Measurements from ENCODE around the gene MYD88.

The MYD88 gene

DNA sequence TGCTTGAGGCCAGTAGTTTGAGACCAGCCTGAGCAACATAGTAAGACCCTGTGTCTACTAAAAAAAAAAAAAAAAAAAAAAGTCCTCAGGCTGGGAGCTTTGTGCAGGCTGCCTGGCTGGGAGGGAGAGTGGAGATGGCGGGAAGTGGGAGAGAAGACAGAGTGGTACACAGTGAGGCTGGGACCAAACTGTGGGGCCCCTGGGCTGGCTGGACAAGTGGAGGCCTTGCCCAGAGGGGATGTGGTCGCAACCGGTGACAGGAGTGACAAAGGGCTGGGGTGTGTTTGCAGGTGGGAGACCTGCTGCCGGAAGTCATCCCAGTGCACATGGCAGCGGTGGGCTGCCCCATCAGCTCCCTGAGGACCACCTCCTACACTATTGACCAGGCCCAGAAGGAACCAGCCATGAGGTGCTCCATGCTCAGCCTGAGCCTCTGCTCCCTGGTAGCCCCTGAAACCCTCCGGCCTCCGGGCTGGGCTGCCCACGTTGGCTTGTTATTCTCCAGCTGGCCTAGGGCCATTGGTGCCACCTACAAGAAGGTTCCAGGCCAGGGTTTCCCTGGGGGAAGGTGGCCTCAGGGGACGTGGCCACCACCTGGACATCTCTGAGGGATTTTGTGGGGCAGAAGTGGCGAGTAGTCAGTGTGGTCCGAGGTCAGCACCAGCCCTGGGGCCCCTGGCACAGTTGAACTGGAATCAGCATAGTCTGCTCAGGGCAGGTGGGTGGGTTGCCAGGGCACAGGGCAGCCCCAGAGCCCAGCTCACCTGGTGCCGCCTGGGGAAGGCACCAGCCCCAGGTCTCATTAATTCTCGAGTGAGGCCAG lies 24.2 kb upstream of the MYD88 start:
- no peak for DNase-seq

DNA sequence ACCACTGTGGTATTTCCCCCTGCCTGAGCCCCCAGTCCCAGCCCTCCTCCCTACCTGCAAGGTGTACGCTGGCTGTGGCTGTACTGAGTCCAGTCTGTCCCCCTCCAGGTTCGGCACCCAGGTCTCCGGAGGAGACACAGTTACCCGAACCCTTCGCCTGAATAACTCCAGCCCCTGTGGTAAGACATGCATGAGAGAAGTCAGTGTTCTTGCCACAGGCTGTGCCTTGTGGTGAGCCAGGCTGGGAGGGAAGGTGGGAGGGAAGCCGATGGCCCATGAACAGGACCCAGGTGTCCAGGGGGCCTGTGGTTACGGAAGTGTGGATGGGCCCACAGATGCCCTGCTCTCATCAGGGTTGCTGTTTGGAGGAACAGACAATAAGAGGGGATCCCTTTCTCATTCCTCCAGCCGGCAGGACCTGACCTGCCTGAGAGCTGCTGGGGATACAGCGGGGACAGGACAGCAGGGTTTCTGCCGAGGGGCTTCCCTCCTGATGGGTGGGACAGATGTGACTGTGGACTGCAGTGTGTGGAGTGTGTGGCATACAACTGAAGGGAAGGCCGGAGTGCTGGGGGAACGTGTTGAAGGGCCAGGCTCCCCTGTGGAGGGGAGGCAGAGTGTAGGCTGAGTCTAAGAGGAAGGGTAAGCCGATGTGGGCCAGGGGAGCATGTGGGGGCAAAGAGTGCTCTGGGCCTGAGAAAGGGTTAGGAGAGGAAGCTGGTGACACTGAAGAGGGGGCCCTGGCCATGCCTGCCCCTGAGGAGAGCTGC lies 23.4 kb upstream of the MYD88 start:
- DNase-seq = no peak

DNA sequence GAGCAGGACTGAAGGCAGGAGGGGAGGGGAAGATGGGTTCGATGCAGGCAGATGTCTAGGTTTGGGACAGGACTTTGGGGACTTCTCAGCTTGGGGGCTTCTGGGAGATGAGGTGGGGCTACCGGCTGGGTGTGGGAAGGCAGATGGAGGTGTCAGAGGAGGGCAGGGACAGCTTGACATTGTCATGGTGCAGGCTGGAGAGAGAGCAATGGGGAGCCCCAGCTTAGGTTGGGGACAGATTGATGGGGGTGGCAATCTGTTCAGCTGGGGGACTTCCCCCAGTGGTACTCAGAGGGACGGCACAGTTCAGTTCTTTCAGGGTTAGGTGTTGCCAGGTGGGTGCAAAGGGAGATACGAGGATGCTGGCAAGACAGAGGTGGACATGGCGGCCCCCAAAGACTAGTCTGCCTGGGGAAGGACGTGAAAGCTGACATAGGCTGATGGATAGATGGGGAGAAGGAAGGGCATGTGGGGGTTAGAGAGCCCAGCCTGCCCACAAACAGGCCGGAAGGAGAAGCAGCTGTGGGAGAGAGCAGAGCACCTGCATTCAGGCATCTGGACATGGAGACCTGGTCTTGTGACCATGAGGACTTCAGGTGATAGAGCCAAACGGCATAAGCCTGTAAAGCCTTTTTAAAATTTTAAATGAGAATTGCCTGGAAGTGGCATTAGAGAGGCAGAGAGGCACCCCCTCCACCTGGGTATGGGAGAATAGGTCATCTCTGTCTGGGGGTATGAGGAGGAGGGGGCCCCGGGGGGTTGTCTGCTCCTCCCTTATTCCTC lies 22.6 kb upstream of the MYD88 start:
- DNase-seq = no peak

DNA sequence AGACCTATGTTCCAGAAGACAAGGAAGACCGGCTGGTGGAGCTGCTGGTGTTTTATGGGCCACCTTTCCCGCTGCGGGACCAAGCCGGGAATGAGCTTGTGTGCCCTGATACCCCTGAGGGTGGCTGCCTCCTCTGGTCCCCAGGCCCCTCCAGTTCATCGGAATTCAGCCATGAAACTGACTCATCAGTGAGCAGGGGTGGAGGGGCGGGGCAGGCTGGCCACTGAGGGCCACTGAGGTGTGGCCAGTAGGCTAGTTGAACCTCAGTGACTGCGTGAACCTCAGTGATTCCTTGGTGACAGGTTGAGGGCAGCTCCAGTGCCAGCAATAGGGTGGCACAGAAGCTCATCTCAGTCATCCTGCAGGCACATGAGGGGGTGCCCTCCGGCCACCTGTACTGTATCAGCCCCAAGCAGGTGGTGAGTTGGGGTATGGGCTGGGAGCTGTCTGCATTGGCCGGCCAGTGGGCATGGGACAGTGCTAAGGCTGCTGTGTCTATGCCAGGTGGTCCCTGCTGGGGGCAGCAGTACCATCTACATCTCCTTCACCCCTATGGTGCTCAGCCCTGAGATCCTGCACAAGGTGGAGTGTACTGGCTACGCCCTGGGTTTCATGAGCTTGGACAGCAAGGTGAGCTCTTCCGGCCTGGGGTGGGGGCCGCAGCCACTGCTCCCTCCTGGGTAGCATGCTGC lies 21.8 kb upstream of the MYD88 start:
- peak; percentile 8 for DNase-seq

DNA sequence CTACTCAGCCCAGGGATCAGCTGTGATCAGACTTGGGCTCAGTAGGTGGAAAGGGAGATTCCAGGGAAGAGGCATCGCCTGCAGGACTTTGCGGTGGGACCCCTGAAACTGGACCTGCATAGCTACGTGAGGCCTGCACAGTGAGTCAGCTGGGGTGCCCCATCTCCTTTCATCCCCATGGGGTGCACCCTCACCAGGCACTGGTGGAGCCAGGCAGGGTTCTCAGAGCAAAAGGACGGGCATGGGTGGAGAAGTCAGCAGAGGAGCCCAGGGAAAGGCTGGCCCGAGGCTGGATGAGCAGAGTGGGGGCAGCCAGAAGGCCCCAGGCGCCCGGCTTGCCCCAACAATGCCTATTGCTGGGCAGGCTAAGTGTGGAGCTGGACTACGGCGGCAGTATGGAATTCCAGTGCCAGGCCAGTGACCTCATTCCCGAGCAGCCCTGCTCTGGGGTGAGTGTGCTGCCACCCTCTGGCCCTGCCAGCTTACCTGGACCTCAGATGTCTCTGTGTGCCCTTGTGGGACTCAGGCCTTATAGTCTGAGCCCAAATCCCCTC lies 21.2 kb upstream of the MYD88 start:
- peak; percentile 10 for DNase-seq

DNA sequence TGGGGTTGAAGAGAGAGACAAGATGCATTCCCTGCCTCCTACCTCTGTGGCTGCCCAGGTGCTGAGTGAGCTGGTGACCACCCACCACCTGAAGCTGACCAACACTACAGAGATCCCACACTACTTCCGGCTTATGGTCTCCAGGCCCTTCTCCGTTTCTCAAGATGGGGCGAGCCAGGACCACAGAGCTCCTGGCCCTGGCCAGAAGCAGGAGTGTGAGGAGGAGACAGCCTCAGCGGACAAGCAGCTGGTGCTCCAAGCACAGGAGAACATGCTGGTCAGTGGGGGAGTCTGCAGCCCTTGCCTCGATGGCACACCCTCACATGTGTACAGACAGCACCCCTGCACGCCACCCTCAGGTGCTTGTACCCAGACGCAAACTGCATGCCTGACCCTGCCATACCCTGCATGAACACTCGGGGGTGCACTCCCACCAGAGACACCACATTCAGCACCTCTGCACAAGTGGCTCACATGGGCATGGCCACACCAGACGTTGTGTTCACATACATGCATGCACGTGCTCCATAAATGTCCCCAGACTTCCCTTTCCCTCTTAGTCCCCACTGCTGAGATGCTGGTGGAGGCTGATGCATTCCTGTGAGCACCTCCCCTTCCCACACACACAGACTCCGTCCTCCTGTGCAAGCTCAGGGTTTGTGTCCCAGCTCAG lies 20.6 kb upstream of the MYD88 start:
- peak; percentile 67 for DNase-seq

DNA sequence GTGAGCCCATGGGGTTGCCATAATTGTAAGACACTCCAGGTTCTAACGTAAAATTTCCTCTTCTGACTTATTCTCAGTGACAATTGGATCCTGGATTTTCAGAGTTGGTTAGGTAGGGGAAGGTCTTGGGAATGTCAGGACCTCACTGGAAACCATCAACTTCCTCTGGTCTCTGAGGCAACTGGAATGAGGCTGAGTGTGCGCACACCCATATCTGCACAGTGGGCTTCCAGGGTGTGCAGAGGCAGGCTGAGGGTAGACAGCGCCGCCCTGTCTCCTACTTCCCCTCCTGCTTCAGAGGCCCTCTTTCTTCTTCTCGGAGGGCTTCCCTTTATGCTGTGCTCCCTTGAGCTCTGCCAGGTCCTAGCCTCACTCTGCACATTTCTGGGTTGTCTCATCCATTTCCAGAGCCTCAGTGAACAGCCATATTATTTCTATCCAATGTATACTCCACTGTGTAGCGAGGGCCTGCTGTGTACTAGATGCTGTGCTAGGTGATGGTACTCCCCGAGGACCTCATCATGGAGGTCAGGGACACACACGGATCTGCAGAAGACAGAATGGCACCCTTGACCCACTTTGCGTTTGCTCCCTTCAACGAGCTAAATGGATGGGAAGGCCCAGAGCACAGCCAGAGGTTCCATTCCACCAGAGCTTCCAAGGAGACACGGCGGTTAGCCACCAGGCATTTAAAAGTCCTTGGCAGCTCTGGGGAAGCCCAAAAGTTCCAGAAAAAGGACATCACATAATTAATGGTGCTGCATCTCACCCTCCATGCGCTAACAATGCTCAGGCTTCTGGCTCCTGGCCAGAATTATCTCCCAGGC lies 19.8 kb upstream of the MYD88 start:
- DNase-seq = peak; percentile 7

DNA sequence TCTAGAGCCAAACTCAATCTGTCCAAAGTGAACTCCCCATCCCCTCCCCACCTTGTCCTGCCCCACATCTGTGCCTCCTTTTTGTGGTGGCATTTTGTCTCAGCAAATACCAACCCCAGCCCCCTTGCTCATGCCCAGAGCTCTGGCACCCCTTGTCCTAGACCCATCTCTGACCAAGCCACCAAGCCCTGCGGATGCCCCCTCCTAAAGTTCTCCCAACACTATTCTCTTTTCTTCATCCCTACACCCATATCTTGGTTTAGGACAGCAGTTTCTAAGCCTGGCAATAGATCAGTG lies 19.3 kb upstream of the MYD88 start:
- peak; percentile 7 for DNase-seq

DNA sequence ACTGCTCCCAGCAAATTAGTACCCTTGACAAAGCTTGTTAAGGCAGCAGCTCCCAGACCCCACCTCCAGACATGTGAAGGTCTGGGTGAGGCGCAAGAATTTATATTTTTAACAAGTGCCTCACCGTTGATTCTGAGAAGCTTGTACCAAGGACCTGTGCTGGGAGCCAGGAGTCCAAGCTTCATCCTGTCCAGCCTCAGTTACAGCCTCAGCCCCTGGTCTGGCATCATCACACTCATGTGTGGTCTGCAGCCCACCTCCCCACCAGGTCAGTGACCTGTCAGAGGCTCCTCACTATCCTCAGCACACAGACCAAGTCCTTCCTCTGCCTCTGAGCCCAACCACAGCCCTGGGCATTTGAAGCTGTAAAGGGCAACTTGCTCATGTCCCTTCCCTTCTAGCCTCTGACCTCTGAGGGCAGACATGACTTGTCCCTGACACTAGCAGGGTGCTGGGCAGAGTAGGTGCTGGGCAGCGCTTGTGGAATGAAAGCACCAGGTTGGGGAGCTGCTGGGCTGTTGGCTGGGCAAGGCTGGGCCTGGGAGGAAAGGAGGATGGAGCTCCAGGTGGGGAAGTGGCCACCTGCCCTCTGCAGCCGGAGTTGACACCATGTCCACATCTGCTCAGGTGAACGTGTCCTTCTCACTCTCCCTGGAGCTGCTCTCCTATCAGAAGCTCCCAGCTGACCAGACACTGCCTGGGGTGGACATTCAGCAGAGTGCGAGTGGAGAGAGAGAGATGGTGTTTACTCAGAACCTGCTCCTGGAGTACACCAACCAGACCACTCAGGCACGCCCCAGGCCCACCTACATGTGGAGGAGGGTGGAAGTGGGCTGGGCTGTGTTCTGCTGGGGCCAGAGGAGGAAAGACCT lies 18.4 kb upstream of the MYD88 start:
- peak; percentile 8 for DNase-seq

DNA sequence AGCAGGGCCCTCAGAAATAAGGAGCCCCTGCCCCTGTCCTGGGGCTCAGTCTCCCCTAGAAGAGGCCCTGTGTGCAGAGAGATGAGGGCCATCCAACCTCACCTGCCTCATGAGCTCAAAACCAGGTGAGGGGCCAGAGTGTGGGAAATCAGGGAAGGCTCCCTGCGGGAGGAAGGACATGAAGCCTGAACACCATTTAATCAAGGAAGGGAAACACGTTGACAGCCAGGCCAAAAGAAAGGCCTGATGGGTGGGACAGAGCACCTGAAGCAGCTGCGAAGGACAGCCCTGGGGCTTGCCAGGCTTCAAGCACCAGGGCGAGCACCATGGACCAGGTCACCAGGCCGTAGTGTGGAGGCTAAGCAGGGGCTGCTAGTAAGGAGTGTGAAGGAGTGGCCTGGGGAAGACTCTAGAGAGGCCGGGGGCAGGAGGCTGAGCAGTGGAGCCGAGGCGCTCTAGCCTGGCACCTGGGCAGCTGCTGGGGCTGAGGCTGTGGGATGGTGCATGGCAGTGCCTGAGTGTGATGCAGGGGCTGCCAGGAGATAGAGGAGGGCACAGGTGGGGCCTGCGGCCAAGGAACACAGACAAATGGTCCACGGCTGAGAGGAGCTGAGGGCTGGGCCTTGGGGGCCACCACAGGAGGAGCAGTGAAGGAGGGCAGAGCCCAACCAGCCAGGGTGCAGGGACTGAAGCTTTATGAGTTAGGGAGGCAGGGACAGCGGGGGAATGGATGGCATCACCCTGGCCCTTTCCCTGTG lies 17.6 kb upstream of the MYD88 start:
- no peak for DNase-seq

DNA sequence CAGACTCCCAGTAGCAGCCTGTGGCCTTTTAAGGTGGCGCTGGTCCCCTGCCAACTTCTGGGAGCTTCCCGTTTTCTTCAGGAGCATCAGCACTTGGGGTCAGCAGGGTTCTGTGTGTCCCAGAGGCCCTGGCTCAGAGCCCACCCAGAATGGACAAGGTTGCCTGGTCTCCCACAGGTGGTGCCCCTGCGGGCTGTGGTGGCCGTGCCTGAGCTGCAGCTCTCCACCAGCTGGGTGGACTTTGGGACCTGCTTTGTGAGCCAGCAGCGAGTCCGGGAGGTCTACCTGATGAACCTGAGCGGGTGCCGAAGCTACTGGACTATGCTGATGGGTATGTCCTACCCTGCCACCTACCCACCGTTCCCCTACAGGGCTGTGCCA lies 17.0 kb upstream of the MYD88 start:
- no peak for DNase-seq

DNA sequence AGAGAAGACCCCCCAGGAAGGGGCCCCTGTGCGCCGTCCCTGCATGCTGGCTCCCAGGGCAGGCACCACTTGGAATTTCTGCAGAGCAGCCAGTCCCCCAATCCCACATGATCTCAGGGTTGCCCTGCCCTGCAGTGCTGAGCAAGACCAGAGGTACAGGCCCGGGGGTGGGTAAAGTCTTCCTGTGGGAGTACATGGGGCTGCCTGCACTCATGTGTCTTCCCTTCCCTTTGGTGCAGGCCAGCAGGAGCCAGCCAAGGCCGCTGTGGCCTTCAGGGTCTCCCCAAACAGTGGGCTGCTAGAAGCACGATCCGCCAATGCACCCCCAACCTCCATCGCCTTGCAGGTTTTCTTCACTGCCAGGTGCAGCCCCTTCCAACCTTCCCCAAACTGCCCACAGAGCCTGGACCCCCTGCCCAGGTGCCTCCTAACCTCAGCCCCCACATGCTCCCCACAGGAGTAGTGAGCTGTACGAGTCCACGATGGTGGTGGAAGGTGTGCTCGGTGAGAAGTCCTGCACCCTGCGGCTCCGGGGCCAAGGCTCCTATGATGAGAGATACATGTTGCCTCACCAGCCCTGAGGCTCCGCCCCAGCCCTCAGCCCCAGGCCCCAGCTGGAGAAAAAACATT lies 16.5 kb upstream of the MYD88 start:
- DNase-seq = no peak

DNA sequence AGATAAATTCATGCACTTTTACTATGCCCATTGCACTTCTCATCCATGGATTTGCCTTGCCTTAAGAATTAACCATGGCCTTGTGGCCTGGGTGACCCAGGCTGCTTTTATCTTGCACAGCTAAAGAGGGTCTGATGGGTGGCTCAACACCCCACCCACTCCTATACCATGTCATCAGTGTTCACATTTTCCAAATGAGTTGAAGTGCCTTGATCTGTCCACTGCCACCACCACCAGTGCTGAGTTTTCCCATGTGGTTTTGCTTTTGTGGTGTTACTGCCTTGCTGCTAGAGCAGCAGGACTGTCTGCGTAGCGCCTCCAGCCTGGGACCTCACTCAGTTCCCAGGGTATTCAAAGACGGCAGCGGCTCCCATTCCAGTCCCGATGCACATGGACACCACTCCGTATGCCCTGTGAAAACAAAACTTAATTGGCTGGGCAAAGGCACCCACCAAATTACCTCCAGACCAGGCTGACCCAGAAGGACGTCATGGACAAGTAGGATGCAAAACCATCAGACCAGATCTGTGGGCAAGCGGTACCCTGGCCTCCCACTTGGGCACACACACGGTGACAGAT lies 15.7 kb upstream of the MYD88 start:
- no peak for DNase-seq

DNA sequence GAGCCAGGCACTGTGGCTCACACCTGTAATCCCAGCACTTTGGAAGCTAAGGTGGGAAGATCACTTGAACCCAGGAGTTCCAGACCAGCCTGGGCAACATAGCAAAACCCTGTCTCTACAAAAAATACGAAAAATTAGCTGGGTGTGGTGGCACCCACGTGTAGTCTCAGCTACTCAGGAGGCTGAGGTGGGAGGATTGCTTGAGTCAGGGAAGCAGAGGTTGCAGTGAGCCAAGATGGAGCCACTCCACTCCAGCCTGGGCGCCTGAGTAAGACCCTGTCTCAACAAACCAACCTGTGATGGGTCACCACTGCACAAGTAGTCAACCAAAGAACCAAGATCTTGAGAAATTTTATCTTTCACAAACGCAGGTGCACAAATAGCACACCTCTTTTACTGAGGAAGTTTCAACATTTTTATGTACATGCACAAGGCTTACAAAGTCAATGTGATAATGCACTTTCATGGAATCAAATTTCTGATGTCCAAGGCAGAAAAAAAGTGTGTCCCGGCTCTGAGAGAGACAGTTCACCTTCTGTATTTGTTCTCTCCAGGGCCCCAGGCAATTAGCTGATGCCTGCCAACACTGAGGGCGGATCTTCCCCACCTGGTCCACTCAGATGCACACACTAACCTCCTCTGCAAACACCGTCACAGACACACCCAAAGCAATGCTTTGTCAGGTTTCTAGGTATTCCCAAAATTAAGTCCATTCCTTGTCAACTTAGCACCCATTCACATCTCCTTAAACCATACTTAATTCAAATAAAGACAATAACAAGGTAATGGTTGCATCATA lies 13.9 kb upstream of the MYD88 start:
- DNase-seq = no peak

DNA sequence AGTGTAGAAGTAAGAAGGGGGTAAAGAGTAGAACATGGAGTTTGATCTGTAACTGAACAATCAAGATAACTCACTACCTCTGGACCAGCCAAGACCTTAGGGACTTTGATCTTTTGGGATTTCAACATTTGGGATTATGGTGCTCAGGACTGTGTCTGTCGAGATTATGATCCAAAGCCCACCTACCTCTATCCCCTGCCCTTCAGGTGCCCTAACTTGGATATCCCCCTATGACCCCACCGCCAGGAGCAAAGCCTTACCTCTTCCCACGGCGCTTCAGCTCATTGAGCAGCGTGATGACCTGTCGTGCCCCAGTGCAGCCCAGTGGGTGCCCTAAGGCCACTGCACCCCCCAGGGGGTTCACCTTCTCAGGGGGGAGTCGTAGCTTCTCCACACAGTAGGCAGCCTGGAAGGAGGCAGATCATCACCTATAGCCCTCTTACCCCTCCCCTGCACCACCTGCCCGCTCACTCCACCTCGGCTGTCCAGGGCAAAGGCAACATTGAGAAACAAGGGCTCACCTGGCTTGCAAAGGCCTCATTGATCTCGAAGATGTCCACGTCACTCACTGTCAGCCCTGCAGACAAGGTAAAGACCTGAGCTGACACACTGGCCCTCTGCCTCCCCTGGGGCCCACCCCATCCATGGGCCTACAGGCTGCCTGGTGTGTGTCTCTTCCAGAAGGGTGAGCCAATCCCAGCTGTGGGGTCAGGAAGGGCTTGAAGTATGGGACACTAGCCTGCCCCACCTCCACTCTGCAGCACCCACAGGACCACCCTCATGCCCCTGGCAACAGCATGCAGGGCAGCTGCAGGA lies 12.9 kb upstream of the MYD88 start:
- no peak for DNase-seq

DNA sequence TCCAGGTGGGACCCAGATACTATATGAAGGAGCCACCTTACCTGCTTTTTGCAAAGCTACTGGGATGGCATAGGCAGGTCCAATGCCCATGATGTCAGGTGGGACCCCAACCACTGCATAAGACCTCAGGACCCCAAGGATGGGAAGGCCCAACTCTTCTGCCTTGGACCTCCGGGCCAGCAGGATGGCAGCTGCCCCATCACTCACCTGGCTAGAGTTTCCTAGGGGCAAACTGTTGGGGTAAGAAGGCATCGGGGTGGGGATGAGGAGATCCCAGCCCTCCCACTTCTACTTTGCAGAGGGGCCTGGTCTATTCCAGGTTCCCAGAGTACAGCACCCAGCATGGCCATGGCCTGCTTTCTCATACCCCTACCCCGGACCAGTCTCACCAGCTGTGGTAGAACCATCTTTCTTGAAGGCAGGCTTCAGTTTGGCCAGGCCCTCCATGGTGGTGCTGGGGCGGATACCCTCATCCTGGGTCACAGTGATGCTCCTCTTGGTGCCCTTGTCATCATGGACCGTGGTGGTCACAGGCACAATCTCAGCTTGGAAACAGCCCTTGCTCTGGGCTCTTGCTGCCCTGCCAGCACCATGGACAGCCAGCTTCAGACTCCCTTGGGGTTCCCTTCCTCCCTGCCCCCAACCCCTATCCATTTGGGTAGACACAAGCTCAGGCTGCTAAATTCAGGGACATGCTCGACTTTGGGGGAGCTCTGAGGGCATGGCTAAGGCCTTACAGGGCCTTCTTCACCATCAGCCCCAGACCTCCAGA lies 12.2 kb upstream of the MYD88 start:
- DNase-seq = no peak
